ENCODE measurements around the gene GRID1. TPM values are rescaled to one million over a fixed set of nuclear protein-coding genes. Genes with fewer than 3 reads are reported as not detected.

Gene GRID1
- total and polyA plus RNA-seq, 7 experiments from 2014 or later = not detected

DNA sequence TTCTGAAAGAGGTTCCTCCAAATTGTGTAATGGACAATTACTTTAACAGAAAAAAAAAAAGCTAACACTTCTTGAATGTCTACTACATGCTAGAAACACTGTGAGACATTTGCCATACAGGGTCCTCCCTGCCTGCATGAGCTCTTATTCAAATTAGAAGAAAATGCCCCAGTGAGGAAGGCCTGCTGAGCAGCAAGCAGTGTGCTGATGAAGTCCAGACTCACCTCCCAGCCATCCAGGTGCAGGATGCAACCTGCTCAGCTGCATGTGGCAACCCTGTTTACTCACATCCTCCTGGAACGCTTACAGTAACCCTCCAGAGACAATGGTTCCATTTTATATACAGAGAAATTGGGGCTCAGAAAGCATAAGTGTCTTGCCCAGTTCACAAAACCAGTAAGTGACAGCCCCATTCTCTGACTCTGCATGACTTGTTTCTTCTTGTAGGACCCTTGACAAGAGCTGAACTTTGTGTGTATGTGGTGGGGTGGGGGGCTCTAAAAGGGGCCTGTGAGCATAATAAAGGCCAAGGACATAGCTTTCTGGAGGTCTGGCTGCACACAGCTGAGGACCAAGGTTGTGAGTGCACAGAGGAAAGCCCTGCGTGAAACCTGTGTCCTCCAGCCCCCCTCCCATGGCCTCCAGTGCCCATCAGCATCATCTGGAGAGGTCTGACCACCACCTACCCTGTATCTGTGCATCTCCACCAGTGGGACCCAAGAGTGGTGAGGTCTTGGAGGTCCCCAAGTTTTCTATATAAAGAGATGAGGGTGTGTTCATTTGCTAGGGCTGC lies 387.8 kb downstream of the GRID1 start:
- H3K4me3 Mint-ChIP-seq = no peak overlapping the region
- no peak overlapping the region for H3K27ac Mint-ChIP-seq
- peaks cover 2 to 22% (median 4%) of the 10 kb centered on the region in 5 donors for H3K27me3 Mint-ChIP-seq
- no peaks in the 10 kb centered on the region for H3K4me1 Mint-ChIP-seq
- H3K9me3 Mint-ChIP-seq = no peaks in the 10 kb centered on the region
- H3K27ac ChIP-seq (ENCODE audit: low read depth, low read length) = no peak overlapping the region
- no peaks in the 10 kb centered on the region for H3K36me3 ChIP-seq (ENCODE audit: control insufficient read depth in 2 of 3, insufficient read depth in 3 of 3, low read length in 3 of 3)
- H3K27me3 ChIP-seq (ENCODE audit: control insufficient read depth in 2 of 2, insufficient read depth in 2 of 2, low read length in 2 of 2) = no peaks in the 10 kb centered on the region
- ATAC-seq = no peak
- CTCF ChIA-PET = no interaction called here
- intact Hi-C loops (cut with micrococcal nuclease) = no loop called here
- no peak for DNase-seq
- no peaks in the 10 kb centered on the region for H3K36me3 Mint-ChIP-seq
- no peaks in the 10 kb centered on the region for H3K9me3 ChIP-seq (ENCODE audit: control insufficient read depth in 2 of 3, low read length in 3 of 3)
- POLR2A ChIA-PET = no interaction called here
- no peaks in the 10 kb centered on the region for H3K4me1 ChIP-seq (ENCODE audit: control insufficient read depth in 2 of 2, insufficient read depth in 2 of 2, low read length in 2 of 2)
- no peak overlapping the region for H3K4me3 ChIP-seq (ENCODE audit: low read length)

DNA sequence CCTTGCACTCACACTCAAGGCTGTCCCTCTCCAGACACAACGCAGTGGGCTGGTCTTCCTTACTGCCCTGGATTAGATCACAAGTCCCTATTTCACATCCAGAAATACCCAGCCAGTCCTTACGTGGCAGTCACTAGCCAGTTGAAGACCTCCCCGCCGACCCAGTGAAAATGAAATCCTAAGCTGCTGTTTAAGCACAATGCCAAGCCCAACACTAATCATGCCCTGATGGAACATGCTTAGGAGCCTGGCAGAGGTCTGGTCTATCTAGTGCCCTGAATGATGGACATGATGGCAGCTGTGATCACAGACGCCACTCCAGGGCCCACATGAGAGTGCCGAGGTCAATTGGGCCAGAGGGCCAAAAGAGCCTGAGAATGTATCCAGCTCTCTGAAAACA lies 389.0 kb downstream of the GRID1 start:
- no peak overlapping the region for H3K27ac ChIP-seq (ENCODE audit: low read depth, low read length)
- H3K27me3 ChIP-seq (ENCODE audit: control insufficient read depth in 2 of 2, insufficient read depth in 2 of 2, low read length in 2 of 2) = no peaks in the 10 kb centered on the region
- no peaks in the 10 kb centered on the region for H3K4me1 Mint-ChIP-seq
- intact Hi-C loops (cut with micrococcal nuclease) = no loop called here
- POLR2A ChIA-PET = no interaction called here
- no peak overlapping the region for H3K4me3 ChIP-seq (ENCODE audit: low read length)
- peaks cover 2 to 21% (median 4%) of the 10 kb centered on the region in 5 donors for H3K27me3 Mint-ChIP-seq
- ATAC-seq (no peak), DNase-seq (no peak)
- H3K36me3 ChIP-seq (ENCODE audit: control insufficient read depth in 2 of 3, insufficient read depth in 3 of 3, low read length in 3 of 3) = no peaks in the 10 kb centered on the region
- no peak overlapping the region for H3K27ac Mint-ChIP-seq
- no peaks in the 10 kb centered on the region for H3K4me1 ChIP-seq (ENCODE audit: control insufficient read depth in 2 of 2, insufficient read depth in 2 of 2, low read length in 2 of 2)
- CTCF ChIA-PET = no interaction called here
- no peak overlapping the region for H3K4me3 Mint-ChIP-seq
- no peaks in the 10 kb centered on the region for H3K9me3 ChIP-seq (ENCODE audit: control insufficient read depth in 2 of 3, low read length in 3 of 3)
- no peaks in the 10 kb centered on the region for H3K9me3 Mint-ChIP-seq
- H3K36me3 Mint-ChIP-seq = no peaks in the 10 kb centered on the region

DNA sequence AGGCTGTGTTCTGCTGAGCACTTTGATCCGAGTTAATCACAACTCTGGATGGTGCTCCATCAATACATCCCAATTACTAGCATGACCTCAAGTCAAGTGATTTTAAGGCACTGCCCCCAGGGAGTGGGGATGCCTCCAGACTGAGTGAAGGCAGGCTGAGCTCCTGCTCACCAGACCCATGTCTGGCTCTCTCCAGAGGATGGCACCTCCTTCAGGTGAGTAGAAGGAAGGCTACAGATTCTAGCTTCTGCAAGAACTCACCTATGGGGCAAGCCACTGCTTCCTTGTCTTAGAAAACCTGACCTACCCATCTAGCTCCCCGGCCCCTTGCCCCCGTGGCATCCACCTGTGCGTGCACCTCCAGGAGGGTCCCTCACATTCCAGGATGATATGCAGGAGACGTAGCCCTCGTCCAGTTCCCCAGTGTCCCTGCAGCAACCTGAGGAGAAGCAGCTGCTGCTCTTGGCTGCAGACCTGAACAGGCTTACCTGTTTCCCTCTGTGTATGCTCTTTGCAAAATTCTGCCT lies 390.3 kb downstream of the GRID1 start:
- Histone ChIP-seq H3K36me3 (ENCODE audit: control insufficient read depth in 2 of 3, insufficient read depth in 3 of 3, low read length in 3 of 3) (no peaks in the 10 kb centered on the region), H3K9me3 (ENCODE audit: control insufficient read depth in 2 of 3, low read length in 3 of 3) (no peaks in the 10 kb centered on the region), H3K4me1 (ENCODE audit: control insufficient read depth in 2 of 2, insufficient read depth in 2 of 2, low read length in 2 of 2) (no peaks in the 10 kb centered on the region), H3K4me3 (ENCODE audit: low read length) (no peak overlapping the region), H3K27ac (ENCODE audit: low read depth, low read length) (no peak overlapping the region), H3K27me3 (ENCODE audit: control insufficient read depth in 2 of 2, insufficient read depth in 2 of 2, low read length in 2 of 2) (no peaks in the 10 kb centered on the region)
- H3K4me1 Mint-ChIP-seq = no peaks in the 10 kb centered on the region
- H3K27ac Mint-ChIP-seq = no peak overlapping the region
- no peak overlapping the region for H3K4me3 Mint-ChIP-seq
- peaks cover 0 to 9% (median 0%) of the 10 kb centered on the region in 11 donors for H3K9me3 Mint-ChIP-seq
- intact Hi-C loops (cut with micrococcal nuclease) = no loop called here
- POLR2A ChIA-PET = no interaction called here
- DNase-seq (no peak), ATAC-seq (no peak)
- CTCF ChIA-PET = no interaction called here
- H3K36me3 Mint-ChIP-seq = no peaks in the 10 kb centered on the region
- peaks cover 0 to 16% (median 2%) of the 10 kb centered on the region in 5 donors for H3K27me3 Mint-ChIP-seq

DNA sequence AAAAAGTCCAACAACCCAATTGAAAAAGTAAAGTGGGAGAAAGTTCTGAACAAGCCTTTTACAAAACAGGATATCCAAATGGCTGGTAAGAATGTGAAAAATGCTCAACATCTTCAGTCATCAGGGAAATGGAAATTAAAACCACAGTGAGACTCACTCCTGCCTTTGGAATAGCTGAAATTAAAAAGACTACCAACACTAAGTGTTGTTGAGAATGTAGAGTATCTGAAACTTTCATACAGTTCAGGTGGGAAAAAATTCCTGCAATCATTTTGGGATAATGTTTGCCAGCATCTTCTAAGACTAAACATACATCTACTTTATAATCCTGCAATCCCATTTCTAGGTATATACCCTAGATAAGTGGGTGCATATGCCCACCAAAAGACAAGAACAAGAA lies 395.1 kb downstream of the GRID1 start:
- intact Hi-C loops (cut with micrococcal nuclease) = no loop called here
- CTCF ChIA-PET = no interaction called here
- peaks cover 0 to 15% (median 3%) of the 10 kb centered on the region in 11 donors for H3K9me3 Mint-ChIP-seq

GRCh38 chr10:85967594-85967993 lies 399.0 kb downstream of the GRID1 start:
- intact Hi-C loops (cut with micrococcal nuclease) = no loop called here
- no peaks in the 10 kb centered on the region for H3K4me1 Mint-ChIP-seq
- ChIA-PET CTCF (no interaction called here), POLR2A (no interaction called here)
- peaks cover 0 to 28% (median 23%) of the 10 kb centered on the region in 5 donors for H3K27me3 Mint-ChIP-seq
- Histone ChIP-seq H3K36me3 (ENCODE audit: control insufficient read depth in 2 of 3, insufficient read depth in 3 of 3, low read length in 3 of 3) (no peaks in the 10 kb centered on the region), H3K4me3 (ENCODE audit: low read length) (no peak overlapping the region), H3K27me3 (ENCODE audit: control insufficient read depth in 2 of 2, insufficient read depth in 2 of 2, low read length in 2 of 2) (no peaks in the 10 kb centered on the region), H3K4me1 (ENCODE audit: control insufficient read depth in 2 of 2, insufficient read depth in 2 of 2, low read length in 2 of 2) (no peaks in the 10 kb centered on the region), H3K9me3 (ENCODE audit: control insufficient read depth in 2 of 3, low read length in 3 of 3) (no peaks in the 10 kb centered on the region), H3K27ac (ENCODE audit: low read depth, low read length) (no peak overlapping the region)
- no peak for ATAC-seq
- peaks cover 7 to 42% (median 16%) of the 10 kb centered on the region in 11 donors for H3K9me3 Mint-ChIP-seq
- H3K27ac Mint-ChIP-seq = no peak overlapping the region
- no peak overlapping the region for H3K4me3 Mint-ChIP-seq
- no peak for DNase-seq
- peaks cover 0 to 9% (median 0%) of the 10 kb centered on the region in 5 donors for H3K36me3 Mint-ChIP-seq

More for the DNA sequence above, 395.1 kb downstream of the GRID1 start:
- DNase-seq (no peak), ATAC-seq (no peak)
- H3K4me3 ChIP-seq (ENCODE audit: low read length) = no peak overlapping the region
- Mint-ChIP-seq H3K27me3 (peaks cover 0 to 9% (median 0%) of the 10 kb centered on the region in 5 donors), H3K36me3 (no peaks in the 10 kb centered on the region), H3K27ac (no peak overlapping the region), H3K4me3 (no peak overlapping the region), H3K4me1 (no peaks in the 10 kb centered on the region)
- POLR2A ChIA-PET = no interaction called here
- H3K4me1 ChIP-seq (ENCODE audit: control insufficient read depth in 2 of 2, insufficient read depth in 2 of 2, low read length in 2 of 2) = no peaks in the 10 kb centered on the region
- H3K9me3 ChIP-seq (ENCODE audit: control insufficient read depth in 2 of 3, low read length in 3 of 3) = no peaks in the 10 kb centered on the region
- no peaks in the 10 kb centered on the region for H3K27me3 ChIP-seq (ENCODE audit: control insufficient read depth in 2 of 2, insufficient read depth in 2 of 2, low read length in 2 of 2)
- H3K27ac ChIP-seq (ENCODE audit: low read depth, low read length) = no peak overlapping the region
- H3K36me3 ChIP-seq (ENCODE audit: control insufficient read depth in 2 of 3, insufficient read depth in 3 of 3, low read length in 3 of 3) = no peaks in the 10 kb centered on the region

GRCh38 chr10:85961479-85962067 lies 405.0 kb downstream of the GRID1 start:
- CTCF ChIA-PET = no interaction called here
- ATAC-seq (no peak), DNase-seq (no peak)
- Mint-ChIP-seq H3K36me3 (peaks cover 0 to 9% (median 0%) of the 10 kb centered on the region in 5 donors), H3K4me1 (no peaks in the 10 kb centered on the region), H3K27me3 (peaks cover 0 to 50% (median 23%) of the 10 kb centered on the region in 5 donors), H3K27ac (no peak overlapping the region), H3K9me3 (peaks cover 7 to 31% (median 13%) of the 10 kb centered on the region in 11 donors), H3K4me3 (no peak overlapping the region)
- Histone ChIP-seq H3K4me3 (ENCODE audit: low read length) (no peak overlapping the region), H3K36me3 (ENCODE audit: control insufficient read depth in 2 of 3, insufficient read depth in 3 of 3, low read length in 3 of 3) (no peaks in the 10 kb centered on the region), H3K4me1 (ENCODE audit: control insufficient read depth in 2 of 2, insufficient read depth in 2 of 2, low read length in 2 of 2) (no peaks in the 10 kb centered on the region), H3K27me3 (ENCODE audit: control insufficient read depth in 2 of 2, insufficient read depth in 2 of 2, low read length in 2 of 2) (no peaks in the 10 kb centered on the region), H3K9me3 (ENCODE audit: control insufficient read depth in 2 of 3, low read length in 3 of 3) (no peaks in the 10 kb centered on the region), H3K27ac (ENCODE audit: low read depth, low read length) (no peak overlapping the region)
- POLR2A ChIA-PET = no interaction called here
- intact Hi-C loops (cut with micrococcal nuclease) = no loop called here

- Histone ChIP-seq H3K4me1 (ENCODE audit: control insufficient read depth in 2 of 2, insufficient read depth in 2 of 2, low read length in 2 of 2) (no peaks in the 10 kb centered on the region), H3K9me3 (ENCODE audit: control insufficient read depth in 2 of 3, low read length in 3 of 3) (no peaks in the 10 kb centered on the region), H3K27me3 (ENCODE audit: control insufficient read depth in 2 of 2, insufficient read depth in 2 of 2, low read length in 2 of 2) (no peaks in the 10 kb centered on the region), H3K27ac (ENCODE audit: low read depth, low read length) (no peak overlapping the region), H3K4me3 (ENCODE audit: low read length) (no peak overlapping the region), H3K36me3 (ENCODE audit: control insufficient read depth in 2 of 3, insufficient read depth in 3 of 3, low read length in 3 of 3) (no peaks in the 10 kb centered on the region)
- peaks cover 0 to 9% (median 0%) of the 10 kb centered on the region in 5 donors for H3K36me3 Mint-ChIP-seq
- H3K4me3 Mint-ChIP-seq = no peak overlapping the region
- H3K27me3 Mint-ChIP-seq = peaks cover 0 to 52% (median 23%) of the 10 kb centered on the region in 5 donors
- ChIA-PET POLR2A (no interaction called here), CTCF (no interaction called here)
- DNase-seq (no peak), ATAC-seq (no peak)
- no peaks in the 10 kb centered on the region for H3K4me1 Mint-ChIP-seq
- no peak overlapping the region for H3K27ac Mint-ChIP-seq
- peaks cover 7 to 31% (median 13%) of the 10 kb centered on the region in 11 donors for H3K9me3 Mint-ChIP-seq
- intact Hi-C loops (cut with micrococcal nuclease) = no loop called here
Observed at GRCh38 chr10:85961073-85961472, 405.5 kb downstream of the GRID1 start.
